HG03342 (cell line): ENCODE data around the gene NRG2.

Experiments
- ATAC-seq: cut with Tn5 transposase; IDR thresholded peaks from one replicate; pipeline ENCODE4 v1.9.1; 2021; ENCODE audit warnings: mild to moderate bottlenecking, moderate library complexity; ENCODE audit not compliant: unreplicated experiment

Gene NRG2

DNA sequence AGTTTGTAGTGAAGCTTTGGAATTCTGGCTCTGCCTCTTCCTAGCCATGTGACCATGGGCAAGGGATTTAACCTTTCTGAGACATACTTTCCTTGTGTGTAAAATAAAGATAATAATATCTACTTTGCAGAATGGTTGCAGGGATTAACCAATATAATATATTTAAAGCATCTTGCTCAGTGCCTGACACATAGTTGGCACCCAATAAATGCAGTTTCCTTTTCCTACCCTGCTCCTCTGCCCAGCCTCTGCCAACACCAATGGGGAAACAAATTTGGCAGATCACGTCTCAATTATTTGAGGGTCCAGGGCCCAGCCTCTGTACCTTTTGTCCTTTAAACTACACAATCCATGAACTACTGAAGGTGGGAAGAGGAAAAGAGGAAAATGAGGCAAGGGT, 91.1 kb downstream of the NRG2 start:
- no peak for ATAC-seq

DNA sequence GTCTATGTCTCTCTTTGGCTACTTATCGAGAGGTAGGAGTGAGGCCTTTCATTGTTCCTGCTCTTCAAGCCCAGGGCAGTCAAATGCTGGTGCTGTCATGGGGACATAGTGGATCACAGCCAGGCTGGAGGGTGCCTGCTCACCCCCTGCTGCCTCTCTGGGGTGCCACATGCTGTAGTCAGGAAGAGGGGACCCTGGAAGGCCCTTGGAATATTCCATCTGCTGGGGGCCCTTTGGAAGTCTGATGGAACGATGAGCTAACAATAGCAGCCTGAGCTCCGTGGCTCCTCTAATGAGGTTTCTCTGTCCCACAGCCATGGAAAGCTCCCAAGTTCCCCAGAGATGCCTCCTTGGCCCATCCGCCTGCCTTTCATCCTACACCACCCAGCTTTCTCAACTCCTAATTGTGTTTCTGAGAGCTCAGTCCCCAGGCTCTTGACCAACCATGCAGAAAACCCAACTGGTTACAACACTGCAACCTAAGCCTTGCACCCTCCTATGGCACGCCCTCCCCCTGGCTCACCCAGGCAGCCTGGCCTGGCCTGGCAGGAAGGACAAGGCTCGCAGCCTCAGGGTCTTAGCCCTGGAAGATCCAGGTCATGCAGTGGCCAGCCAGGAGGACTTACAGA, 91.7 kb downstream of the NRG2 start:
- ATAC-seq, result no peak

DNA sequence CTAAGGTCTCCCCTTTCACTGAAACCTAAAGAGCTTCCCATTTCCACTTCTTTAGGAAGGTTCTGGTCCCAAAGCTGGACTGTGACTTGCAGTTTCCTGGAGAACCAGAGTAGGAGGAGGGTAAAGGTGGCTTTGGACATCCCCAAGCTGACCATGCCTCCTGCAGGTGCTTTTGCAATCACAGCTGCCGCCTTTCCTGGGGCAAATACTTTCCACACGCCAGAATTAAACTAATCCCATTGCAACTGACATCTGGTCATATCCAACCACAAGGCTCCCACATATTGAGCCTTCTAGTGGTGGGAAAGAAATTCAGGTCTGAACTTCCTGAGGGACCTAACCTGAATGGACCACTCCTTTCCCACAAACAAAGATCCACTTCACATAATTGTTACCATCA, 92.7 kb downstream of the NRG2 start:
- ATAC-seq, result no peak

DNA sequence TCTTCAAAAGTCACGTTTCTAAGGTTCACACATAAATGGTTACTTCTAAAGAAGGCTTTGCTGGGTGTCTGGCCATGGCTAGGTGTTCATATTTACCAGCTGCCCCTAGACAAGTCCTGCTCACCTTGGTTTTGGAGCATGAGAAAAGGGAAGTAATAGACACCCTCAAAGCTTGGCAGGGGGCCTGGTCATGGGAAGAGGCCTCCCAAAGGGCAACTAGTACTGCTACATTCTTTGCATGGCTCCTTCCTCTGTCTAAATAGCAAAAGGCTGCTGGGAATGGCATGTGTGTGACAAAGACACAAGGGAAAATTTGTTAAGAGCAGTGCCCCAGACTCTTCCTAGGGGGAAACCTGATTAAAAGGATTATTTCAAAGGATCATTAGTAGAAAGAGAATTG, 93.4 kb downstream of the NRG2 start:
- ATAC-seq, result no peak

DNA sequence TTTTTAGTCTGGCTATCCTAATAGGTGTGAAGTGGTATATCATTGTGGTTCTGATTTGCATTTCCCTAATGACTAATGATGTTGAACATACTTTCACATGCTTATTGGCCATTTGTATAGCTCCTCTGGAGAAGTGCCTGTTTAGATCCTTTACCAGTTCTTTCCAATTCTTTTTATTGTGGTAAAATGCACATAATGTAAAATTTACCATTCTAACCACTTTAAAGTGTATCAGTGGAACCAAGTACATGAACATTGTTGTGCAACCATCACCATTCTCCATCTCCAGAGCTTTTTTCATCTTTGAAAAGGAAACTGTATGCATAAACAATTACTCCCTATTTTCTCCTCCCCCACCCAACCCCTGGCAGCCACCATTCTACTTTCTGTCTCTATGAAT, 95.4 kb downstream of the NRG2 start:
- no peak for ATAC-seq

DNA sequence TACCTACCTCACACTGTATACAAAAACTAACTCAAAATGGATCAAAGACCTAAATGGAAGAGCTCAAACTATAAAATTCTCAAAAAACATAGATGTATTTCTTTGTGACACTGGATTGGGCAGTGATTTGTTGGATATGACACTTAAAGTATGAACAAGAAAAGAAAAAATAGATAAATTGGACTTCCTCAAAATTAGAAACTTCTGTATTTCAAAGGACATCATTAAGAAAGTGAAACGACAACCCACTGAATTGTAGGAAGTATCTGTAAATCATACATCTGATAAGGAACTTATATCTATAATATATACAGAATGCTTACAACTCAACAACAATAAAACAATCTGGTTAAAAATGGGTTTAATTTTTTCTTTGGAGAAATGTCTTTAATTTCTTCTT, 96.7 kb downstream of the NRG2 start:
- ATAC-seq, result no peak

DNA sequence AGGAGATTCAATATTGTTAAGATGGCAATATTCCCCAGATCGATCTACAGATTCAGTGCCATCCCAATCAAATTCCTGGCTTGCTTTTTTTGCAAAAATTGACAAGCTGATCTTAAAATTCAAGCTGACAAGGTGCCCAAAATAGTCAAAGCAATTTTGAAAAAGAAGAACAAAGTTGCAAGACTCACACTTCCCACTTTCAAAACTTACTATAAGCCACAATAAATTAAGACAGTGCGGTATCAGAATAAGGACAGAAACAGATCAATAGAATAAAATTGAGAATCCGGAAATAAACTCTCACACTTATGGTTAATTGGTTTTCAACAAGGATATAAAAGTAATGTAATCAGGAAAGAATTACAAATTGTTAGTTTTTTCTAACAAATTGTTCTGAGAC, 97.1 kb downstream of the NRG2 start:
- no peak for ATAC-seq

DNA sequence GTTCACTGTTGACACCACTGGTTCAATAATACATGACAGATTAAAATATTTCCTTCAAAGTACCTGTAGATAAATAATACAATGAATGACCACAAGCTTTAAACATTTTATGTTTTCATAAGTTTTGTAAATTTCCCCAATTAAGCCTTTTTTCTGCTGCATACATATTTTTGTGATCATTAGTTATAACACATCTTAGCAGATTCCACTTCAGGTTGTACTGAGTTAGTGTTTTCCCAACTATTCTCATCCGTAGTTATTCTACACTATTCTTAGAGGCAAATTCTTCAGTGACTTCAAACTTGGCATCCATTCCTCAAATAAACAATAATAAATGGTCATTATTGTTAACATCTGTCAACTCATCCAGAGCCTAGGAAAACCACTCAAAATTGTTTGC, 100.9 kb downstream of the NRG2 start:
- no peak for ATAC-seq

DNA sequence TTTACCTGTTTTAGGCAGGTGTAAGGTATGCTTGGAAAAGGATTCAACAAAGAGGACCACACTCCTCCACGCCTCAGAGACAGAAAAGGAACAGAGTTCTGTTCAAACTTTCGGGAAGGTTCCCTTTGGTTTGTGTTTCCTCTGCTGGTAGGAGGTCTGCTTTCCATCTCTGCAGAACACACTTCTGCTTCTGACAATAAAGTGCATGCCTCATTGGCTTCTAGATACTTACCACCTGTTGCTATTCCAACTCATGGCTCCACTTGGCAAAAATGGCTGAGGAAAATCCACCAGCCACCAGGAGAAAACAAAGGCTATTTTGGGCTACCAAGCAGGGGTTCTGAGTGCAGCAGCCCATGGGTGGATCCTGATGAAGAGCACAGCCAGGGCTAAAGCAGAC, 112.7 kb downstream of the NRG2 start:
- no peak for ATAC-seq

DNA sequence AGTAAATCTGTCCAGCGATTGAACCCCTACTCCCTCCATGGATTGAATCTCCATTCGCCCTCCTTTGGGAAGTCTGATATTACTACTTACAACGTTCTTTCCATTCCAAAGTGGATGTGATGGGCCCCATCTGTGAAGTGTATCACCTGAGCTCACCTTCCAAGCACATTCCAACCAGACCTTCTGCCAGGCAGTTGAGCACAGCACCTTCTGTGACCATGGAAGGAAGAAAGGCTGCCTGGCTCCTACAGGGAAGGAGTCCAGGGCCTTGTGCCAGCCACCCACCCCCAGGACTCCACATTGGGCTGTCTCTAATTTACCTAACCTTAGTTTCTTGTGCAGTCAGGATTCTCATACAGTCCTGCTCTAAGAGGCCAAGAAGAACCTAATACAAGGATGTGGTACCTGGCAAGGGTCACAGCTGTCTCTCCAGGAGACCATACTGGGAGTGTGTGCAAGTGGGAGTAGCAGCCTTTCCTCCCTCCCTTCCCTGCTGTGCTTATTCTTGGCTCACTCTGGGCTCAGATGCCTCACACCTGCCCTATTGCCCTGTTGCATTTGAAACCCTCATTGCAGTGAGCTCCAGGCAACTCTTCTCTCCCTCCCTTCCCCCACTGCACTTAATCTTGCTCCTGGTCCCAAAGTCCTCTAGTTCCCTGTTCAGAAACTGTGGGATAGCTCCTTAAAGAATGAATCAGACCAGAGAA, 116.1 kb downstream of the NRG2 start:
- ATAC-seq, result no peak

DNA sequence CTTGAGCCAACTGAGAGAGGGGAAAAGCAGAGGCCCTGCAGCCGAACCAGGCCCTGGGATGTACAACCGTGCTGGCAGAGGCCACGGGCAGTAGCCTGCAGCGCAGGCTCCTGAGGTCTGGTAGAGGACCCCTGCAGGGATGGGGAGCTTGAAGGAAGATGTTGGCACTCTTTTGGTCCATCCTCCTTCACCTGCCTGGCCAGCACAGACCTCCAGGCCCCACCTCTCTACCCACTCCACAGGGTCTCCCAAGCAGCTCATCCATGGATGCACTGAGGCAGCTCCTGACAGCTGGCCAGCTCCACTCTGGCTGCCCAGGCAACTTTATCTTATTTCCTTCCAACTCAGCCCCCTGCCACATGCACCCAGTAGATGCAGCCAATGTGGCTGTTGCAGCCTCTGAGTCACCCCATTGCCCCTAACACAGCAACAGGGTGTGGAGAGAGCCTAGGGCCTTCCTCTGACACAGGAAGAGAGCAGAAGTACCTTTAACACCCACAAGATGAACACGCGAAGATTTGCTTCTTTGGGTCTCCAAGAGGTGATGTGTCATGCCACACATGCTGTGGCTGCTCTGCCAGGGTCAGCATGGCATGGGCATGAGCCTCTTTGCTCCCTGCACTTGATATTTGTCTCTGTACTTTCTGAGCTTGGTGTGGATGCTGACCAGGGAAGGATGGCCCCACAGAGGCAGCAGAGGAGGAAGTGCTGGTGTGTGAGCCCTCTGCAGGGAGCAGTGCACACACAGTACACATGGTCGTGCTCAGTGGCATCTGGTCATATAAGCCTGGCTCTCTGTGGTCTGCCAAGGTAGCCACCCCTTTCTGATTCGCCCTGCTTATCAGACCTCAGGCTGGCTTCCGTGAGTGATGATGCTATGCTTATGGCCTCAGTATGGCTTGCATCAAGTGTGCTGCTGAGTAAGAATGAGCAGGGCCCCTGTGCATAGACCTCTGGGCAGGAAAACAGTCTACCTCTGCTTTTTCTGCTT, 117.2 kb downstream of the NRG2 start:
- no peak for ATAC-seq

DNA sequence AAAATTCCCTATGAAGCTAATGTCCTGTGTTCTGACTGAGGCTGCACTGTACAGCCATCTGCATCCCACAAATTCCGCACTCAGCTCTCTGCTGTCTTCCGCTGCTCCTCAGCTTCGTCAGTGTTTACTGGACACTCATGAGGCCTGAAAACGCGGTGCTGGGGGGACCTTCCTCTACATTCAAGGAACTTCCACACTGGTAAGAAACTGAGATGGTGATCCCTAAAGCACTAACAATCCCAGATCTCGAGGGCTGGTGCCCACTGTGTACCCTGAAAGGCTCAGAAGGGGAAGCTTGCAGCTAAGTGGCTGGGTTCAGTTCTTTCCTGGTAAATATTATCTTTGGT, 117.9 kb downstream of the NRG2 start:
- ATAC-seq, result no peak

DNA sequence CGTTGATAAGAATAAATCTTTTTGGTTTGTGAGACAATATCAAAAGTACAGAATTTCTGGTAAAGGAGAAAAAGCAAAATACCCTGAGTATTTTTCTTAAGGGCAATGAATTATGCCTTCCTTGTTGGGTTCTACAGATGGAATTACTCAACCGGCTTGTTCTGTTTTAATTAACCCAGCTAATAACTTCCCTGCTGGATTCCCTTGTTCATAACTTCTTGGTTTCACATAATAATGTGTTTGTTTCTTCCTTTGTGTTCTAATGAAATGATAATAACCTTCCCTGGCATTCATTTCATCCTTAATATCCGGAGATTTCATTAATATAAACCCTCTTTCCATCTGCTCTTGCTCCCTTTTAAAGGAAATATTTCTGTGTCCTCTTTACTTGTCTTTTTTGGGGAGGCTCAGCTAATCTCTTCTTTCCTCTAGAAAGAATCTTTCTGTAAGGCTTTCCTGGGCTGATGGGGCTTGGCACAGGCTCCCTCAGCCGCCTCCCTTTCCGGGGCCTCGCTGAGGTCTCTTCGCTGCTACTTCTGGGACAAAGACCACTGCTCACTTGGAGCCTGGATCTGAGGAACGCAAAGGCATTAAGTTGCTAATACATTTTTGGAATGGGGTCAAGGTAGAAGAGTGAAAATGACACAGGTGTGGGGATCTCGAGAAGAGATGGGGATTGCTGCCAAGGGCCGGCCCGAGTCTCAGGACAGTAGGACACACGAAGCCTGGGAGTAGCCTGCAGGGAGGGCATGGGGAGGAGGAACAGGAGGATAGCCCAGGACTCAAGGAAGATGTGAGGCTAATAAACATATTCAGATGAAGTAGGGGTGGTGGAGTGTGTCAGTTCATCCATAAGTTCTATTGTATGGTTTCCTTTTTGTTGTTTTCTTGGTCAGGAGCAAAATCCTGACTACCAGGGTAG, 118.5 kb downstream of the NRG2 start:
- no peak for ATAC-seq

DNA sequence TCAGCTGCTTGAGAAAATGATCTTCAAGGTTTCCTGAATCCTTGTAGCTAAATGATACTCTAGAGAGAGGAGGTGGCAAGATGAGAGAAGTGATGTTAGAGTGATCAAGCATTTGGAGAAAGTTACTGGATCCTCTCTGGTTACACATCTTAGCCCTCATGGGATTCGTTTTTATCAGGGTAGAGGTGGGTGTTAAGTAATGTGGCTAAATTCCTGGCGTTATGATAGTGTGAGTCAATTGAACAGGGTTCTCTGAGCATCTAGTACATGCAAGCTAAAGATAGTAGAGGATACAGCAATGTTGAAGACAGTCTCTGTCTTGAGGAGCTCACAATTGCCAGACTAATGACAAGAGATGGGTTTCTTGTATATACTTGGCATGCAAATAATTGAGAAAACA, 123.8 kb downstream of the NRG2 start:
- no peak for ATAC-seq

DNA sequence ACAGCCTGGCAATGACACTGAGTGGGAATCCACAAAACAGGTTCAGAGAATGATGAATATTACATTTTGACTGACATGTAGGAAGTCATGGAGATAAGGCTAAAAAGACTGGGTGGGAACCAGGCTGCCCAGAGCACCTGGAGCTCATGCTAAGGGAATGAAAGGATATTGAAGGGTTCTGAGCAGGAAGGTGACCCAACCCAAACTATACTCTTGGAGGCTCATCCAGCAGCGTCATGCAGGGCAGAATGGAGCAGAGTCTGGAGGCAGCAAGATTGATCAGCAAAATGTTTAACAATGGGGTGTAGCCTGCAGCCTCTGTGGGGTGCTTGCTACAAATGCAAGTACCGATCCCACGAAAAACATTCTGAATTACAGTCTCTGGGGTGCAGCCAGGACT, 127.3 kb downstream of the NRG2 start:
- ATAC-seq, result no peak

DNA sequence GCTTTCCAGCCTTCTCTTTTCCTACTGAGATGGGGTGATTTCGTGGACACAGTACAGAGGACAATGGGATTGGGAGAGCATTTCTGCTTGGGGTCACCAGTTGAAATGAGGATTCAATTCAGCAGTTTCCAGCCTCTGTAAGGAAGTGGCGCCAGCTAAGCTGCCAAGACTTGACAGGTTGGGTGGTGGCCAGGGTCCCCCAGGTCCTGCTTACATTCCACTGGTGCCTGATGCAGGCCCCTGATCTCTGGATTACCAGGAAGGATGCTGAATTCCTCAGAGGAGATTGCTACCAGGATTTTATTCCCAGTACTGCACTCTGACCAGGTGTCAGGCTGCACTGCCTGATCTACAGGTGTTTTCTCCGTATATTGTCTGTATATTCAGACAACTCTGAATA, 127.8 kb downstream of the NRG2 start:
- no peak for ATAC-seq

DNA sequence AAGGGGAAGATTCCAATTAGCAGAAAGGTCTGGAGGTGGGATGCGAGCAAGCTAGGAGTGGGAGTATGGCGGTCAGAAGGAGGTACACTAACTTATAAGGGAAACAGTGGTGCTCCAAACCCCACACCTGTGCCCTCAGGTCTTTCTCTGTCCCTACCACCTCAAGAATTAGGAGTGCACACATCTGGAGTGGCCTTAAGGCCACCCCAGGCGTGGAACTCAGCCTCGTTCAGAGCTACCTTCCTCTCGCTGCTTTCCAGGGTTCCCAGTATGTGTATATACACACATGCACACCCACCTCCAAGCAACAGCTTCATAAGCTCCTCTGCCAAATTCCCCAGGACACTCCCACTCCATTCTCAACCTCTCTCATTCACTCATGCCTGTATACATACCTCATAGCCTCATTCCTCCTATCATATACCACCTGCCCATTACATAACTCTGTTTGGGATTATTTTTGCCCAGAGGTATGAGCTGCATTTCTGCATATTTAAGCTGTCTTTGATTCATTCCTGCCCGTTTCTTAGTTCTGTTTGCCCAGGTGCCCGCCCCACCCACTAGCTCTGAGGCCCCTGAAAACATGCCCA, 128.8 kb downstream of the NRG2 start:
- ATAC-seq, result no peak

DNA sequence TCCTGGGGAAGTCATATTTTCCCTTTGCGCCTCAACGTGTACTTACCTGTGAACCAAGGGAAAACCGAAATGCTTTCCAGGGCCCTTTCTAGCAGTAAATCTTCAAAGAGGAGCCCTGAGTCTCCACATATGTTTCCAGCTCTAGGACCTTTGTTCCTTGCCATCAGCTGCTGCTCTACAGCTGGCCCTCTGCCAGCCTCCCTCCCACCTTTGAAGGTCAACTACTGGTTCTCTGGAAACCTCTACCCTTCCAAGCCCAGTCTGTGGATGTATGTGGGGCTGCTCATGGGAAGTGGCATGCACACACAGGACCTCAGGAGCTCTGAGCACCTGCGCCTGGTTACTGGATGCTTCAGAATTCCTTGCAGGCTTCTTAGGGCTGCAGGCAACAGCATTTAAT, 130.3 kb downstream of the NRG2 start:
- no peak for ATAC-seq

DNA sequence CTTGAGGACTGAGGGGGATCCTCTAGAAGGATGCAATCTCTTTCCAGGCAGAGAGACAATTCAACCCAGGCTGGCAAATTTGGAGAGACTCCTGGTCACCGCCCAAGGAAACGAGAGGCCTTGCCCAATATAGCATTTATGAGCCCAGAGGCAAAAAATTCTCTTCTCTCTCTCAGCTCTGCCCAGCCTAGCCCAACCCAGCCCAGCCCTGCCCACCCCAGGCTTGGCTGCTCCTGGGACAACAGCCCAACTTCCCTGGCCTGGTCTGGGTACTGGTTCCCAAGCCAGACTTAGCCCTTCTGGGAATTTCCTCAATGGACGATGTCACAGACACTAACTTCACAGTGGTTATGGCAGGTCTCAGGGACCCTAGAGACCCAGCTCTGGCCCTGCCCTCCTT, 130.9 kb downstream of the NRG2 start:
- no peak for ATAC-seq

DNA sequence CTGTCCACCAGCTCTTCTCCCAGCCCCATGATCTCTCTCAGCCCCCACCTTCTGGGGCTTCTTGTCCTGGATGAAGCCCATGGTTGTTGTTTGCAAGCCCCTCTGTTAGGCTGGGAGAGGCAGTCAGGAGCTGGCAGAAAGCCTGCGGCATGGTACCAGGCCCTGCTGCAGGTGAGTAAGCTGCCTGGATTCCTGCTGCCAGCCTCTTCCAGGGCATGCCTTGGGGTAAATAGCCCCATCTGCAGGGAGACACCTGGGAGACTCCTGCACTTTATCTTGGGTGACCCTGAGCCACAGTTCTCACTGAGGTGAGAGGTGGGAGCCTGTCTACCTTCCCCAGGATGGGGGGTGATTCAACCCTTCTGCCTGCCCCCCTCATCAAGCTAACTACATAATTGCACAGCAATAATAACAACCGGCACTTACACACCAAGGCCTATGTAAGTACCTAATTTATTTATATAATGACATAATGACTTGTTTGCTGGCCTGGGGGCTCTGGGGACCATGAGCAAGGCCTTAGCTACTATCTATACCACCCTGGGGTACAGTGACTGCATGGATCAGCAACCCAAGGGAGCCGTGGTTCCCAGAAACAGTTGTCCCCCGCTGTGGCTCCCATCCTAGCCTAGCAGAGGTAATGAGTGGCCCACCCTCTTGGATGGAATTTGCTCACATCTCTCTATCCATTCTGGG, 131.5 kb downstream of the NRG2 start:
- ATAC-seq, result no peak
